Muscle of arm (tissue), 12 donors: ENCODE results near the gene TMEM74B. TPM values are rescaled to one million over a fixed set of nuclear protein-coding genes. Genes with fewer than 3 reads are reported as not detected.

Experiments used
- DNase-seq: peaks from one replicate; pipeline ENCODE4 v3.0.0-alpha.2; 2013
- polyA plus RNA-seq, 12 donors: library from polyadenylated mRNA; unstranded; fragments of 120-200 nt; gene quantifications; one replicate each; pipeline ENCODE4 v1.2.1, GENCODE V29; 2013; ENCODE audit not compliant: insufficient read length in 12 of 12

Gene TMEM74B
- polyA plus RNA-seq, 12 donors = 1.7 to 6.1 (median 3.2) TPM; not detected in 2

DNA sequence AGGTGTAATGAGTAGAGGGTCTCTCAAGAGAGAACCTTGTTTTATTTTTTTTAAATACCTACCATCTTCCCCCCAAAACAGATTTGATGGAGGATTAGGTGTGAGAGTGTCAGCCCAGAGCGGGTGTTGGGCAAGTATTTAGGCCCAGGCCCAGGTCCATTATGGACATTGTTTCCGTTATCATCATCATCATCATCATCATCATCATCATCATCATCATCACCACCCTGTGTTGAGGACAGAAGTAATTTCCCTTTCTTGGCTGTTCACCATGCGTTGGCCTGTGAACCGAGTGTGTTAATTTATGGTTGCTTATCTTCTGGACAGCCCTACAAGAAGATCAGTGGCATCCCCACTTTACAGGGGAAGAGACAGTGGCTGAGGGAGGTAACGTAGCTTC lies 37.8 kb downstream of the TMEM74B start:
- no peak for DNase-seq

DNA sequence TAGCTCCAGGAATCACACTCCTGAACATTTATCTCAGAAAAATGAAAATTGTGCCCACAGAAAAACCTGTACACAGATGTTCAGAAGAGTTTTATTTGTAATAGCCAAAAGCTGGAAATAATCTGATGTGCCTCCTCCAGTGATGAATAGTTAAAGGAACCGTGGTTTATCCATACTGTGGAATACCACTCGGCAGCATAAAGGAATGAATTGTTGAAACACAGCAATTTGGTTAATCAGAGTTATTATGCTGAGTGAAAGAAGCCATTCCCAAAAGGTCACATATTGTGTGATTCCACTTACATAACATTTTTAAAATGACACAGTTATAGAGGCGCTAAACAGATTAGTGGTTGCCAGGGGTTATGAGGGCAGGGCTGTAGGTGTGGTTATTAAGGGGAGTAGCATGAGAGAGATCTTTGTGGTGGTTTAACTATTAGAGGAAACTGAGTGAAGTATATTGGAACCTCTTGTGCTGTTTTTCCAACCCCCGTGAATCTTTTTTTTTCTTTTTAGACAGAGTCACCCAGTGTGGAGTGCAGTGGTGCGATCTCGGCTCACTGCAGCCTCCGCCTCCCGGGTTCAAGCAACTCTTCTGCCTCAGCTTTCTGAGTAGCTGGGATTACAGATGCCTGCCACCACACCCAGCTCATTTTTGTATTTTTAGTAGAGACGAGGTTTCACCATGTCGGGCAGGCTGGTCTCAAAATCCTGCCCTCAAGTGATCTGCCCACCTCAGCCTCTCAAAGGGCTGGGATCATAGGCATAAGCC lies 40.2 kb downstream of the TMEM74B start:
- DNase-seq = no peak

DNA sequence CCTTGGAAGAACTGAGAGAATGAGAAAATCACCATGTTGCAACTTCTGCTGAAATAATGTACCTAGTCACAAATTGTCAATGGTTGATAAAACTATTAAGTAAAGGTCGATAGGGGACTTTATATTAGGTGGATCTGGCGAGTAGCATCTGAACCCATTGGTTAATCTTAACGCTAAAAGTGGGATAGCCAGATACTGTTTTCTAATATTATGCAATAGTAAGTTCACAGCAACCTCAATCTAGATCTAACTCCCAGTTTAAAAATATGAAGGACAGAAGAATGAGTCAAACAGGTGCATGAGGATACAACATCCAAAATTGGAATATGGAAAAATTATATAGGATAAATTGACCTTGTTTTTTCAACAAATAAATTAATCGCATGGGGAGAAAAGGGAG lies 47.5 kb downstream of the TMEM74B start:
- no peak for DNase-seq

DNA sequence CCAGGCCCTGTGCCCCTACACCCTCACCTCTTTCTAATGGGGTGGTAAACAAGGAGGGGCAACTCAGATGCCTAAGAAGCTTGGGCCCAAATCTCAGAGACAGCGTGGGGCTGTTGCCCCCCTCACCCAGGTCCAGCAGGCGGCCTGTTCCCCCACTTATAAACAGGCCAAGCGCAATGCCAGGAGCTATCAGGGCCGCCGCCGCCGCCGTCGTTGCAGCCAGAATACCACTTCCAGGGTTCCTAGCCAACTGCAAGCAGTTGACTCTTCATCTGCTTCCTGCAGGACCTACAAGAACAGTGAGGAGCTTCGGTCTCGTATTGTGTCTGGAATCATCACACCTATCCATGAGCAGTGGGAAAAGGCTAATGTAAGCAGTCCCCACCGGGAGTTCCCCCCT lies 49.9 kb downstream of the TMEM74B start:
- DNase-seq = no peak

DNA sequence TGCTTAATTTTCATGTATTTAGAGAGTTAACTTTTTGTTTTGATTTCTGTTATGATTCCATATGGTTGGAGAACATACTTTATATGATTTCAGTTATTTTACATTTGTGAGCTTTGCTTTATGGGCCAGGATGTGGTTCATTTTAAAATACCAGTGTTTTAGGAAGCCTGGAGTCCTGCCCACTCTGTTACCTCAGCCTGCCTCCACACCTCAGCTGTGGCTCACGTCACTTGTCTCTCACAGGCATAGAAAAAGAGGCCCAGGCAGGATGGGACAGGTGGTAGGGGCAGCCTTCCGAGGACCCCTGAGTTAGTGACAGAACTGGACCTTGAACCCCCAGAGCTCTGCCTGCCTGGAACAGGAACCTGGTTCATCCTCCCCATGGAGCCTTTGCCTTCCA lies 50.4 kb downstream of the TMEM74B start:
- DNase-seq = no peak

DNA sequence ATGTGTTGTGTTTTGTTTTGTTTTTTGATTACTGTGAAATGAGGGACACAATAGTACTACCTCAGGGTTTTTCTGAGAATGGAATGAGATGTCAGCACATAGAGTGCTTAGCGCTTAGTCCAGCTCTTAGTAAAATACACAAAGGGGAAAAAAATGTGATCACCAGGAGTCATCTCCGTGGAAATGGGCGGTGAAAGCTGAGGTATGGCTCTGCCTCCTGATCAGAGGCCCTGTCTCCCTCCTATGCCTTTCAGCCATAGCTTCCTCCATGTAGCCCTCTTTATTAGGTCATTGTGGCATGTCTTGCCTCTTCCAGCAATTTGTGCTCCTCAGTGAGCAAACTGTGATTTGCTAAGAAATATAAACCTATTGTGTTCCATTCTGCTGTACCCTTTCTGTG lies 53.4 kb downstream of the TMEM74B start:
- no peak for DNase-seq

DNA sequence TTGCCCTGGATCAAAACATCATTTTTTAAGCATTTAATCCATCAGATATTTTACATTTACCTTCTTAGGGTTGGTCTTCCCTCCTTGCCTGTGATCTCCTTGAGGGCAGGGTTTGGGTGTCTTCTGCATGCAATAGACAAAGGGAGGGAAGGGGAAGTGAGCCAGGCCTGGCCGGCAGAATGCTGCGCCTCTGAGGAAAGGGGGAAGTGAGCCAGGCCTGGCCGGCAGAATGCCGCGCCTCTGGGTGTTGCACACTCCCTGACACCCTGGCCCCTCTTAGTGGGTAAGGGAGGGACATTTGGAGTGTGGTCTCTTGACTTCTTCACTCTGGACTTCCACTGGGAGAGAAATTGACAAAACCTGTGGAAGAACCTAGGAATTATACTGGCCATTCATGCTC lies 53.9 kb downstream of the TMEM74B start:
- DNase-seq = no peak

Other genes starting within 250 kb of the TMEM74B start
- gene RSPO4, start 182.7 kb downstream of the TMEM74B start, polyA plus RNA-seq = 1 to 10 TPM in 1 of 12 donors, under 1 TPM in 8, not detected in 3; 0.18 to 1.0 (median 0.28) TPM
- gene PSMF1, start 66.4 kb downstream of the TMEM74B start, polyA plus RNA-seq = 100 to 1,000 TPM in 4 of 12 donors, 10 to 100 TPM in 7, not detected in 1; 79.8 to 144 (median 96.1) TPM
- gene C20orf202, start 18.5 kb upstream of the TMEM74B start, polyA plus RNA-seq = under 1 TPM in 10 of 12 donors, not detected in 2; 0.23 to 0.63 (median 0.47) TPM
- gene RAD21L1, start 41.1 kb upstream of the TMEM74B start, polyA plus RNA-seq = under 1 TPM in 2 of 12 donors, not detected in 10; 0.13 to 0.15 TPM
- 10 to 100 TPM in 1 of 12 donors, 1 to 10 TPM in 10, not detected in 1; 3.7 to 10.4 (median 5.4) TPM for gene SNPH, start 81.3 kb upstream of the TMEM74B start, polyA plus RNA-seq
- 1 to 10 TPM in 11 of 12 donors, not detected in 1; 1.3 to 8.0 (median 1.8) TPM for gene SDCBP2, start 144.2 kb upstream of the TMEM74B start, polyA plus RNA-seq
- 100 to 1,000 TPM; 235 to 628 (median 298) TPM for gene FKBP1A, start 208.1 kb upstream of the TMEM74B start, polyA plus RNA-seq